Measurements from ENCODE around the gene GALNT10.

The GALNT10 gene

GRCh38 chr5:154380263-154380662 lies 189.7 kb downstream of the GALNT10 start:
- no peak for TF ChIP-seq CTCF (IDR thresholded peaks at IDR 0.05; ENCODE audit: borderline replicate concordance, insufficient read depth, low read depth, low read length)
- no peak overlapping the region for H3K4me3 ChIP-seq (ENCODE audit: low read depth, low read length)

GRCh38 chr5:154384480-154385235 lies 194.1 kb downstream of the GALNT10 start:
- no peak for TF ChIP-seq CTCF (IDR thresholded peaks at IDR 0.05; ENCODE audit: borderline replicate concordance, insufficient read depth, low read depth, low read length)
- no peak overlapping the region for H3K4me3 ChIP-seq (ENCODE audit: low read depth, low read length)

GRCh38 chr5:154385236-154385512 lies 194.6 kb downstream of the GALNT10 start:
- H3K4me3 ChIP-seq (ENCODE audit: low read depth, low read length), result no peak overlapping the region
- TF ChIP-seq CTCF (IDR thresholded peaks at IDR 0.05; ENCODE audit: borderline replicate concordance, insufficient read depth, low read depth, low read length), result no peak

GRCh38 chr5:154386952-154387629 lies 196.6 kb downstream of the GALNT10 start:
- no peak for TF ChIP-seq CTCF (IDR thresholded peaks at IDR 0.05; ENCODE audit: borderline replicate concordance, insufficient read depth, low read depth, low read length)
- no peak overlapping the region for H3K4me3 ChIP-seq (ENCODE audit: low read depth, low read length)

- no peak overlapping the region for H3K4me3 ChIP-seq (ENCODE audit: low read depth, low read length)
- TF ChIP-seq CTCF (IDR thresholded peaks at IDR 0.05; ENCODE audit: borderline replicate concordance, insufficient read depth, low read depth, low read length), result no peak
Observed at GRCh38 chr5:154388842-154389241, 198.3 kb downstream of the GALNT10 start.

GRCh38 chr5:154390096-154390495 lies 199.6 kb downstream of the GALNT10 start:
- H3K4me3 ChIP-seq (ENCODE audit: low read depth, low read length), result no peak overlapping the region
- no peak for TF ChIP-seq CTCF (IDR thresholded peaks at IDR 0.05; ENCODE audit: borderline replicate concordance, insufficient read depth, low read depth, low read length)

- TF ChIP-seq CTCF (IDR thresholded peaks at IDR 0.05; ENCODE audit: borderline replicate concordance, insufficient read depth, low read depth, low read length), result no peak
- no peak overlapping the region for H3K4me3 ChIP-seq (ENCODE audit: low read depth, low read length)
Observed at GRCh38 chr5:154390746-154391359, 200.3 kb downstream of the GALNT10 start.

Data from GM12875 (cell line).